ENCODE measurements around the gene DRC7.
"Not testable (repeated sequence)": the region's sequence is repeated elsewhere in the genome, so short reads cannot be mapped to it uniquely, and the experiment has no call there.

Gene DRC7

DNA sequence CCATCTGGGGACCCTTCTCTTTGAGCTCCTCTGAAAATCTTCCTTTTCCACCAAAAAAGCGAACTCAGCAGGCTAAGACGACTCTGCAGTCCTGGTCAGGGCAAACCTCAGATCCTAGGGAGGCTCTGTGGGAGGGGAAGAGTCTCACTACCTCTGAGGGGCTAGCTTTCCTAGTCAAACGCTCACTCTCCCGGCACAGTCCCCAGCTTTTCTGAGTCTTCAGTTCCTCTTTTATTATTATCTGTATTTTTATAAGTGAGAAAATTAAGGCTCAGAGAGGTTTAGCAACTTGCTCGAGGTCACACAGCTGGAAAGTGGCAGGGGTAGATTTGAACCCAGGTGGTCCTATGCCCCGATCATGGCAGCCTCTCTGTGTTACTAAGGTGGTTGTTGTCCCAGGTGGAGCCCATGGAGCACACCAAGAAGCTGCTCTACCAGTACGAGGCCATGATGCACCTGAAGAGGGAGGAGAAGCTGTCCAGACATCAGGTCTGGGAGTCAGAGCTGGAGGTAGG is 31.9 kb downstream of the DRC7 start:
- no peak for FAIRE-seq
- TF ChIP-seq, protein P1, sequence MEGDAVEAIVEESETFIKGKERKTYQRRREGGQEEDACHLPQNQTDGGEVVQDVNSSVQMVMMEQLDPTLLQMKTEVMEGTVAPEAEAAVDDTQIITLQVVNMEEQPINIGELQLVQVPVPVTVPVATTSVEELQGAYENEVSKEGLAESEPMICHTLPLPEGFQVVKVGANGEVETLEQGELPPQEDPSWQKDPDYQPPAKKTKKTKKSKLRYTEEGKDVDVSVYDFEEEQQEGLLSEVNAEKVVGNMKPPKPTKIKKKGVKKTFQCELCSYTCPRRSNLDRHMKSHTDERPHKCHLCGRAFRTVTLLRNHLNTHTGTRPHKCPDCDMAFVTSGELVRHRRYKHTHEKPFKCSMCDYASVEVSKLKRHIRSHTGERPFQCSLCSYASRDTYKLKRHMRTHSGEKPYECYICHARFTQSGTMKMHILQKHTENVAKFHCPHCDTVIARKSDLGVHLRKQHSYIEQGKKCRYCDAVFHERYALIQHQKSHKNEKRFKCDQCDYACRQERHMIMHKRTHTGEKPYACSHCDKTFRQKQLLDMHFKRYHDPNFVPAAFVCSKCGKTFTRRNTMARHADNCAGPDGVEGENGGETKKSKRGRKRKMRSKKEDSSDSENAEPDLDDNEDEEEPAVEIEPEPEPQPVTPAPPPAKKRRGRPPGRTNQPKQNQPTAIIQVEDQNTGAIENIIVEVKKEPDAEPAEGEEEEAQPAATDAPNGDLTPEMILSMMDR (IDR thresholded peaks at IDR 0.05; ENCODE audit: insufficient read depth, missing control alignments): no peak

DNA sequence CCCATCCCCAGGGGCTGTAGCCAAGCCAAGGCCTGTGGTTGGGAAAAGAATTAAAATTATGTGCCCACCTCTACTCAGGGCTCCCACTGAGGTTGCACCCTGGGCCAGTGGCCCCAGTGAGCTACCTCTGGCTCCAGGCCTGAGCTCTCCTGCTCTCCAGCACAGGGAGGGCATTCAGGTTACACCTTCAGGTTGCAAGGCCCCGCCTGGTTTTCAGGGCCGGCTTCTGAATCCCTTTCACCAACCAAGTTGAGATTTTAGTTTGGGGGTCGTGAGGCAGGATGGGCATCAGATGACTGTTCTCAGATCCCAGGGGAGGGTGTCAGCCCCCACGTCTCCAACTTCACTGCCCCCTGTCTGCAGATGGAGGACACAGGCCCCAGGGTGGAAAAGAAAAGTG is 33.0 kb downstream of the DRC7 start:
- FAIRE-seq: no peak
- DNase-seq (ENCODE audit: insufficient read length, low spot score): no peak
- TF ChIP-seq, protein P1 (IDR thresholded peaks at IDR 0.05; ENCODE audit: insufficient read depth, missing control alignments): no peak

More for the DNA sequence above, 31.9 kb downstream of the DRC7 start:
- DNase-seq (ENCODE audit: insufficient read length, low spot score): no peak

DNA sequence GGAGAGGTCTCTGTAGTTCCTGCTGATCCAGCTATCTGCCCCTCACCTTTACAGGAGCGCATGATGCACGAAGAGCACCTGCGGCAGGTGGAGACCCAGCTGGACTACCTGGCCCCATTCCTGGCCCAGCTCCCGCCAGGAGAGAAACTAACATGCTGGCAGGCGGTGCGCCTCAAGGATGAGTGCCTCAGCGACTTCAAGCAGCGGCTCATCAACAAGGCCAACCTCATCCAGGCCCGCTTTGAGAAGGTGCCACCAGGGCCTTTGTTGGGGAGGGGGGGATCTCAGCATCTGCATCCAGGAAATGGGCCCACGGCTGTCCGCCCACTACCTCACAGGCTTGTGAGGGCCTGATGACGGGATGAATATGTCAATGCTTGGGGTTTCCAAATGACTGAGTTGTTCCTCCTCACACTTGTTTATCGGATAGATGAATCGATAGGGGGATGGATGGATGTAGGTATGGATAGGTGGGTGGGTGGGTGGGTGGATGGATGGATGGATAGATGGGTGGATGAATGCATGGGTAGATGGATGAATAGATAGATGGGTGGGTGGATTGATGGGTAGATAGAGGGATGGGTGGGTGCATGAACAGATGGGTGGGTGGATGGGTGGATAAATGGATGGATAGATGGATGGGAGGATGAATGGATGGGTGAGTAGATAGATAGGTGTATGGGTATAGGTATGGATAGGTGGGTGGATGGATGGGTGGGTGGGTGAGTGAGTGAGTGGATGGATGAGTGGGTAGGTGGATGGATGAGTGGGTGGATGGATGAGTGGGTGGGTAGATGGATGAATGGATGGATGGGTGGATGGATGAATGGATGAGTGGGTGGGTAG is 34.0 kb downstream of the DRC7 start:
- FAIRE-seq (no peak), DNase-seq (ENCODE audit: insufficient read length, low spot score) (no peak)
- TF ChIP-seq, protein P1 (IDR thresholded peaks at IDR 0.05; ENCODE audit: insufficient read depth, missing control alignments): no peak

DNA sequence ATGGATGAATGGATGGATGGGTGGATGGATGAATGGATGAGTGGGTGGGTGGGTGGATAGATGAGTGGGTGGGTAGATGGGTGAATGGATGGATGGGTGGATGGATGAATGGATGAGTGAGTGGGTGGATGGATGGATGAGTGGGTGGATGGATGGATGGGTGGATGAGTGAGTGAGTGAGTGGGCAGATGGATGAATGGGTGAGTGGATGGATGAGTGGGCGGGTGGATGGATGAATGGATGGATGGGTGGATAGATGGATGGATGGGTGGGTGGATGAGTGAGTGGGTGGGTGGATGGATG is 34.5 kb downstream of the DRC7 start:
- FAIRE-seq: no peak

DNA sequence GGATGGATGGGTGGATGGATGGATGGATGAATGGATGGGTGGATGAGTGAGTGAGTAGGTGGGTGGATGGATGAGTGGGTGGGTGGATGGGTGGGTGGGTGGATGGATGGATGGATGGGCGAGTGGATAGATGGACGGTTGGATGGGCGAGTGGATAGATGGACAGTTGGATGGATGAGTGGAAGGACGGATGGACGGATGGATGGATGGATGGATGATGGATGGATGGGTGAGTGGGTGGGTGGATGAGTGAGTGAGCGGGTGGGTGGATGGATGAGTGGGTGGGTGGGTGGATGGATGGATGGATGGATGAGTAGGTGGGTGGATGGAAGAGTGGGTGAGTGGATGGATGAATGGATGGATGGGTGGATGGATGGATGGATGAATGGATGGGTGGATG is 35.2 kb downstream of the DRC7 start:
- not testable (repeated sequence) for FAIRE-seq; DNase-seq (ENCODE audit: insufficient read length, low spot score)

More for the DNA sequence above, 34.5 kb downstream of the DRC7 start:
- TF ChIP-seq, protein P1 (IDR thresholded peaks at IDR 0.05; ENCODE audit: insufficient read depth, missing control alignments): no peak
- no peak for DNase-seq (ENCODE audit: insufficient read length, low spot score)

DNA sequence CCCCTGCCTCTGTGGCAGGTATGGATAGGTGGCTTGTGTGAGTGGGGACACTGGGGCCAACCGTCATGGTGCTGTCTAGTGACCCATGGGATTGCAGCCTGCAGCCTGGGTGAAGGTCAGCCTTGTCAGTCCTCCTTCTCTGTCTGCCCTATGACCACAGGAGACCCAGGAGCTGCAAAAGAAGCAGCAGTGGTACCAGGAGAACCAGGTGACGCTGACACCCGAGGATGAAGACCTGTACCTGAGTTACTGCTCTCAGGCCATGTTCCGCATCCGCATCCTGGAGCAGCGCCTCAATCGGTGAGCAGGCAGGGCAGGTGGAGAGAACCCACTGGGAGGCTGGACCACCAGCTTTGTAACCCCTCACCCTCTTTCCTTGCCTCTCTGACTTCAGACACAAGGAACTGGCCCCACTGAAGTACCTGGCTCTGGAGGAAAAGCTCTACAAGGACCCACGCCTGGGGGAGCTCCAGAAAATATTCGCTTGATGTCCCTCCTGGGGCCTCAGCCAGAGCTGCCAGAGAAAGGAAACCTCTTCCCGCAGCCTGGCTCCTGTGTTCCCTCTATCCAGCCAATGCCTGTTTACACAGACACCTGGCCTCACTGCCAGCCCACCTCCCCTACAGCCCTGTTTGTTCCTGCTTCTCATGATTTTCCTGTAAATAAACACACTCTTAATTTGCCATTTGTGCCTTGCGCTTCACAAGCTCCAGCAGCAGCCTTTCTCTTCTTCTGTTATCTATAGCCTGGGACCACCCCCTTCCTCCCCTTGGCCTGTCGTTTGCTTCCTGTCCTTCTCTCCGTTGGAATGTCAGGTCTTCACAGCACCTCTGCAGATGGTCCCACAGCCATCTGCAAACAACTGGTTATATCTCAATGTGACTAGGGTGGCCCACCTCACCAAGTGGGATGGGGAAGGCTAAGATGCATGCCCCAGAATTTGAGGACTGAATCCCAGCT is 36.4 kb downstream of the DRC7 start:
- DNase-seq (ENCODE audit: insufficient read length, low spot score) (no peak), FAIRE-seq (no peak)
- TF ChIP-seq, protein P1 (IDR thresholded peaks at IDR 0.05; ENCODE audit: insufficient read depth, missing control alignments): no peak

DNA sequence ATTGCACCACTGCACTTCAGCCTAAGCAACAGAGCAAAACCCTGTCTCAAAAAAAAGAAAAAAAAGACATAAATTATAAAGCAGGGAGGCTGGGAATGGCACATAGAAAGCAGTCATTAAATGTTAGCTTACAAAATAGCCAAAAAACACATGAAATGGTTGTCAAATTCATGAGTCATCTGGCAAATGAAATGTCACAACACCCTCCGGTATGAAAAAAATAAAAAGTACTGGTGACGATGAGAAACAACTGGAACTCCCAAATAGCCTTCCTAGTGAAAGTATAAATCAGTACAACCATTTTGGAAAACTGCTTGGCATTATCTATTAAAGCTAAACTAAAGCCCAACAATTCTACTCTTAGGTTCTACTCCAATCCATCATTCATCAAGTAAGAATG is 37.4 kb downstream of the DRC7 start:
- no peak for FAIRE-seq
- TF ChIP-seq, protein P1 (IDR thresholded peaks at IDR 0.05; ENCODE audit: insufficient read depth, missing control alignments): no peak
- DNase-seq (ENCODE audit: insufficient read length, low spot score): no peak
